GM12892 (cell line): Measurements from ENCODE around the gene MARK1.
"Not testable (repeated sequence)": the region's sequence is repeated elsewhere in the genome, so short reads cannot be mapped to it uniquely, and the experiment has no call there.

Experiments used
- DNase-seq: peaks from one replicate; pipeline ENCODE4 v3.0.0; 2011; ENCODE audit not compliant: insufficient read length
- FAIRE-seq: peaks from 2 replicates; lab custom pipeline; 2011; peaks lifted over from hg19 to GRCh38; lab: Jason Lieb, UNC
- POLR2A ChIP-seq: IDR thresholded peaks from 2 replicates; pipeline ENCODE4 v1.6.1; 2011; ENCODE audit warnings: low read depth, low read length, control low read depth
- POLR2AphosphoS5 ChIP-seq: IDR thresholded peaks from 2 replicates; pipeline ENCODE4 v1.6.1; 2011; ENCODE audit warnings: low read depth, low read length, control low read depth
- TAF1 ChIP-seq: IDR thresholded peaks from 2 replicates; pipeline ENCODE4 v1.6.1; 2011; ENCODE audit warnings: low read depth, mild to moderate bottlenecking, control low read depth, low read length, borderline replicate concordance

MARK1 gene

DNA sequence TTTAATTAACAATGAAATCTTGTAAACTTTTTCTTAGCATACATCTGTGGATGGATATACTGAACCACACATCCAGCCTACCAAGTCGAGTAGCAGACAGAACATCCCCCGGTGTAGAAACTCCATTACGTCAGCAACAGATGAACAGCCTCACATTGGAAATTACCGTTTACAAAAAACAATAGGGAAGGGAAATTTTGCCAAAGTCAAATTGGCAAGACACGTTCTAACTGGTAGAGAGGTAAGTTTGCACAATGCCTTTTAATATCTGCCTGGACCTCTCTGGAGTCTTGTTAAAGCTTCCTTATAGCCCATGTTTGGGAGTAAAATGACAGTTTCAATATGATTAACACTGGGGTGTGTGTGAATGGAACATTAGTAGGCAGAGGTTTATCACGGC is 51.4 kb downstream of the MARK1 start:
- TF ChIP-seq POLR2A = no peak
- TF ChIP-seq TAF1 = no peak
- no peak for TF ChIP-seq POLR2AphosphoS5

DNA sequence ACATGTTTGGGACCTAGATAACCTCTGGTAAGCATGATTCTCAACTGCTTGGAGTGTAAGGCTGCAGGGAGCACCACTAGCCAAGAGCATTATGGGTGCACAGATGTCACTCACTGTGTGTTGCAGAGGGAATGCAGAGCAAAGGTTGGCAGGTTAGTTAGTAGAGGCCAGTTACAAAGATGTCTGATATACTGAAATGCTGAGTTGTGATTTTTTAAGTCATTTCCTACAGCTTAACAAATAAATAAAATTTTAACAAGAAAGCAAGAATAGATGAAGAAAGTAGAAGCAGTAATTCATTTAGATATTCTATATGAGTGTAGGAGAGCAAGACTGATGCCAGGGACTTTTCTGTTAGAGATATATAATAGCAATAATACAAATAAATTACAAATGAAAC is 64.8 kb downstream of the MARK1 start:
- TF ChIP-seq TAF1 (no peak), POLR2AphosphoS5 (no peak), POLR2A (no peak)
- DNase-seq = no peak
- FAIRE-seq = no peak

More for the DNA sequence above, 51.4 kb downstream of the MARK1 start:
- FAIRE-seq = no peak
- no peak for DNase-seq

DNA sequence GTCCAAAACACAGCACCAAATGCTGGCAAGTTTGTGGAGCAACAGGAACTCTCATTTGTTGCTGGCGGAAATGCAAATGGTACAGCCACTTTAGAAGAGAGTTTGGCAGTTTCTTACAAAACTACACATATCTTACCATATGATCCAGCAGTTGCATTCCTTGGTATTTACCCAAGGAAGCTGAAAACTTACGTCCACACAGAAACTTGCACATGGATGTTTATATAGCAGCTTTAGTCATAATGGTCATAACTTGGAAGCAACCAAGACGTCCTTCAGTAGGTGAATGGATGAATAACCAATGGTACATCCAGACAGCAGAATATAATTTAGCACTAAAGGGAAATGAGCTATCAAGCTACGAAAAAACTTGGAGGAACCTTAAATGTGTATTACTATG is 66.4 kb downstream of the MARK1 start:
- no peak for DNase-seq
- TF ChIP-seq POLR2AphosphoS5 (no peak), POLR2A (no peak), TAF1 (no peak)
- FAIRE-seq = no peak

DNA sequence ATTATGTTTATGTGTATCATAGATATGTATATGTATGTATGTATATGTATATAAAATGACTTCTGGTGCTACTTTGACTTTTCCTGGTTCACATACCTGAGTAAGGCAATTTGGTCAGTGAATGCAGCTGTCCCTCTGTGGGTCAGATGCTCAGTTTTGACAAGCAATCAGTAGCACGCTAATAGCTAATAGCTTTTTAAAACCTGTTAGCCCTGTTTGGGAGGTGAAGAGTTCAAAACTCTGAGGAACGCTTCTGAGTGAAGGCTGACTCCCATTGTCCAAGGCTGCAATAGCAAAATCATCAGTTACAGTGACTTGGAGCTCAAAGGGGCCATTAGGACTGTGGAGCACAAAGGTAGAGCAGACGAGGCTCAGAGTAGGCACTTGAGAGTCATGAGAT is 67.2 kb downstream of the MARK1 start:
- TF ChIP-seq POLR2A (no peak), TAF1 (no peak), POLR2AphosphoS5 (no peak)
- FAIRE-seq (no peak), DNase-seq (no peak)

DNA sequence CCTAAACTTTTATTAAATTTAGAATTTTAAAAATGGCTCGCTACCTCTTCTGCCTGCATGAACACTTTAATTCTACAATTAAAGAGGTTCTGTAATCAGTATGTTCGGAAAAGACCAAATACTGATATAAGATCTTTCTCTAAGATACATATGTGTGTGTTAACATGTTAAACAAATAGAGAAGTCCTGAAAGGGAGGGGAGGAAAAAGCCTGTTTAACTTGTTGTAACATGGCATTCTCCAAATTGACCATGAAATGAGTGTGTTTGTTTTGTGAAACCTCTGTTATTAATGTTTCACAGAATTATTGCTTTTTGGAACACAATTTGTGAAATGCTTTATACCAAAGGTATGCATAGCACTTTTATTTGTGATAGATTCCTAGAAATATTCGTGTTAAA is 77.0 kb downstream of the MARK1 start:
- FAIRE-seq (no peak), DNase-seq (no peak)
- TF ChIP-seq POLR2AphosphoS5 = no peak
- no peak for TF ChIP-seq TAF1
- no peak for TF ChIP-seq POLR2A

DNA sequence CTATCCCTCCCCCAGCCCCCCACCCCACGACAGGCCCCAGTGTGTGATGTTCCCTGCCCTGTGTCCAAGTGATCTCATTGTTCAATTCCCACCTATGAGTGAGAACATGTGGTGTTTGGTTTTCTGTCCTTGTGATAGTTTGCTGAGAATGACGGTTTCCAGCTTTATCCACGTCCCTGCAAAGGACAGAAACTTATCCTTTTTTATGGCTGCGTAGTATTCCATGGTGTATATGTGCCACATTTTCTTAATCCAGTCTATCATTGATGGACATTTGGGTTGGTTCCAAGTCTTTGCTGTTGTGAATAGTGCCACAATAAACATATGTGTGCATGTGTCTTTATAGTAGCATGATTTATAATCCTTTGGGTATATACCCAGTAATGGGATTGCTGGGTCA is 77.7 kb downstream of the MARK1 start:
- not testable (repeated sequence) for FAIRE-seq, DNase-seq

DNA sequence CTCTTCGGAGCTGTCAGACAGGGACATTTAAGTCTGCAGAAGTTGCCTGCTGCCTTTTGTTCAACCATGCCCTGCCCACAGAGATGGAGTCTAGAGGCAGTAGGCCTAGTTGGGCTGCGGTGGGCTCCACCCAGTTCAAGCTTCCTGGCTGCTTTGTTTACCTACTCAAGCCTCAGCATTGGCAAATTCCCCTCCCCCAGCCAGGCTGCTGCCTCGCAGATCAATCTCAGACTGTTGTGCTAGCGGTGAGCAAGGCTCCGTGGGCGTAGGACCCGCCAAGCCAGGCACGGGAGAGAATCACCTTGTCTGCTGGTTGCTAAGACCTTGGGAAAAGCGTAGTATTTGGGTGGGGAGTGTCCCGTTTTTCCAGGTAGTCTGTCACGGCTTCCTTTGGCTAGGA is 83.2 kb downstream of the MARK1 start:
- FAIRE-seq, DNase-seq: not testable (repeated sequence)

DNA sequence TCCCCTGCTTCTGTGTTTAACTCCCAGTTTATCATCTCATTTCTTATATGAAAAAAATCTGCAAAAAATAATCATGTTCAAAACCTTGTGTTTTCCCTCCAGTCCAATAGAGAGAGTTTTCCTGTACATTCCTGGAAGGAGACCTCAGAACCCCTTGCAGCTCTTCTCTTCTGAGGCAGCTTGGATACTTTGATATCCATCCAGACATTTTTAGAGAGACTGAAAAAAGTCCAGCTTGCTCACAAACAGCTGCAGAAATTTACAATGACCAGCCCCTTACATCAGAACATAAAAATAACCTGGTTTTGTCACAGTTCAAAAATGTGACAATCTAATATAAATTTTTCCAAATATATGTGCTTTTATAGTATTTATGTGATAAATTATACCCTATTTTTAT is 88.9 kb downstream of the MARK1 start:
- FAIRE-seq (no peak), DNase-seq (no peak)
- TF ChIP-seq POLR2AphosphoS5 (no peak), TAF1 (no peak), POLR2A (no peak)

DNA sequence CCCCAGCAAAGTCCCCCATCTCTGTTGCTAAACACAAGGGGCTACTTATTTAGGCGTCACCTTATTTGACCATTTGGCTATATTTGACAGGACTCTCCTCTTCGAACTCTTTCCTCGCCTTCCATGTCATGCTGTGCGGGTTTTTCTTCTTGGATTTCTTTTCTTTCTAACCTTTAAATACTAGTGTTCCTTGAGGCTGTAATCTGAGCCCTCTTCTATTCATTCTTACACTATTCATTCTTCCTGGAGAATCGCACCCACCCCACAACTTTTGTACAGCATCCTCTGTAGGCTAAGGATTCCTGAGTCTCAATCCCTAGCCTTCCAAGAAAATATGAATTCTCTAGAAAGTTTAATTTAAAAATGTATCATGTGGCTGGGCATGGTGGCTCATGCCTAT is 100.5 kb downstream of the MARK1 start:
- no peak for FAIRE-seq
- no peak for TF ChIP-seq POLR2A
- no peak for TF ChIP-seq POLR2AphosphoS5
- no peak for TF ChIP-seq TAF1
- no peak for DNase-seq

DNA sequence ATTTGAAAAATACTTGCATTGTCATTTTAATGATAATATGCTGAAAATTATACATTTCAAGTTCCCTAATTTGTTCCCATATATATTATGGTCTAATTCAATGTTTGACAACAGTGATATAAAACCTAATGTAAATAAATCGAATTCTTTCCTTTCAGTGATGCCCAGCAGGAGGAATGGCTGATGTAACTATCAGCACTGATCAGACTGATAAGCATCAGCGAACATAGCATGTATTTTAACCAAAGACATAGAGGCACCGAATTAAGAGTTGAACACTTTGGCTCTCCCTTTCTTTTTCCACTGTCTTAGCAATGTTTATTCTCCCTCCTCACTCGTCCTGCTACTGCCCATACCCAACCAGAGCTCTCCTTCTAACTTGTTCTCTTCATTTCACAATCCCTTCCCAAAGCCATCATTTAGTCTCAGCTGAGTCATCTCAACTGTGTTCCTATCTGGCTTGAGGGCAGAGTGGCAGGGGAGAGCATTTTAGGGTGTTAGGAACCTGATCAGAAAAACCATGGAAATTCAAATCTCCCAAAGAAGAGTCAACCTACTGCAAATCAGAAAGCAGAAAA is 103.4 kb downstream of the MARK1 start:
- TF ChIP-seq TAF1 (no peak), POLR2AphosphoS5 (no peak), POLR2A (no peak)
- FAIRE-seq (no peak), DNase-seq (no peak)

DNA sequence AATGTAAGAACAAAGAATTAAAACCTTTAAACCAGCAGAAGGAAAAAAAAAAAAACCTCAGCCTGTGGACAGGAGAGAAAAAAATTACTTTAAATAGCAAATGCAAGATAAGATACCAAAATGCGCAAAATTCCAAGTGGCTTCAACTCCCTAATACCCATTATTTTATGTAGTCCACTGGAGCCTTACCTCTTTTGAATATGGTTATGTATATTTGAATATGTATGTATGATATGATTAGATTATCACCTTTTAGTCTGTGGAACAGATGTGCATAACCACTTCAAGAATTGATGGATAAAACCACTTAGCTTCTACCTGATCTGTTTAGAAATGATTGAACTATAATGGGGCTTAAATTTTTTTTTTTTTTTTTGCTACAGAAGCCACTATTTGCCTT is 109.8 kb downstream of the MARK1 start:
- FAIRE-seq (no peak), DNase-seq (no peak)
- no peak for TF ChIP-seq TAF1
- no peak for TF ChIP-seq POLR2A
- TF ChIP-seq POLR2AphosphoS5 = no peak

DNA sequence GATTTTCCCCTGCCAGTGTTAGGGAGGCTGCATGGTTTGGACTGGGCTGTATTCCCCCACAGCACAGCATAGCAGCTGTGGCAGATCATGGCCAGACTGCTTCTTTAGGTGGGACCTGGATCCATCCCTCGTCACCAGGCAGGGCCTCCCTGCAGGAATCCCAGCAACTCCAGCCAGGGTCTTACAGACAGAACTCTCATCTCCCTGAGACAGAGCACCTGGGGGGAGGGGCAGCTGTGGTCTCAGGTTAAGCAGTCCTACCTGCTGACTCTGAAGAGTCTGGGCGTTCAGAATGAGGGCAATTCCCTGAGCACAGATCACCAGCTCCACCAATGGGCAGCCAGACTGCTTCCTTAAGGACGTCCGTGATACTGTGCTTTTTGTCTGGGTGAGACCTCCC is 114.3 kb downstream of the MARK1 start:
- DNase-seq (no peak), FAIRE-seq (no peak)
- no peak for TF ChIP-seq POLR2AphosphoS5
- TF ChIP-seq TAF1 = no peak
- no peak for TF ChIP-seq POLR2A

DNA sequence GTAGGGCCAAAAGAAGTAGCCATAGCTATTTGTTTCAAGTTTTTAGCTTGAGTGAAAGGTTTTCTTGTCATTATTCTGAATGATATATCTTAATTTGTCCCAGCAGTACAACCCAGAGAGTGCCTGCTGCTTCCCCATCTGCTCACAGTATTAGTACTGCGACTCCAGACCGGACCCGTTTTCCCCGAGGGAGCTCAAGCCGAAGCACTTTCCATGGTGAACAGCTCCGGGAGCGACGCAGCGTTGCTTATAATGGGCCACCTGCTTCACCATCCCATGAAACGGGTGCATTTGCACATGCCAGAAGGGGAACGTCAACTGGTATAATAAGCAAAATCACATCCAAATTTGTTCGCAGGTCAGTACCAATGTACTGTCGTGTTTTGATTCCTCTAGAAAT is 125.1 kb downstream of the MARK1 start:
- FAIRE-seq (no peak), DNase-seq (no peak)
- TF ChIP-seq POLR2AphosphoS5 (no peak), TAF1 (no peak), POLR2A (no peak)
